Activated CD4-positive, alpha-beta T cell treated with anti-CD3 and anti-CD28 coated beads, Interleukin-2, amount 50 U/mL, for 1 hour (primary cell): ENCODE results near the gene HYAL2.

Source experiments
- DNase-seq: peaks from one replicate; pipeline ENCODE4 v3.0.0-alpha.2; 2020

The HYAL2 gene

GRCh38 chr3:50268703-50269451 is 53.7 kb downstream of the HYAL2 start, which contains the start of gene SEMA3B:
TSS of gene SEMA3B (plus strand) at chr3:50269147. CDS start at chr3:50269241, 94 bp downstream.
- no peak for DNase-seq

- no peak for DNase-seq
Measured at GRCh38 chr3:50268276-50268675, 54.3 kb downstream of the HYAL2 start.
